HEK293 (cell line): ENCODE measurements around the gene FDXACB1.

Source experiments
- CTCF ChIA-PET: fragments of 350-600 bp; formaldehyde crosslinking; extraction: SDS; loops from one replicate; lab custom pipeline; 2021; ENCODE audit warnings: antibody characterized with exemption; lab: Yijun Ruan, JAX
- POLR2A ChIA-PET: fragments of 300-600 bp; formaldehyde crosslinking; extraction: SDS; loops from one replicate; lab custom pipeline; 2020; ENCODE audit warnings: antibody characterized with exemption, inconsistent platforms; lab: Yijun Ruan, JAX
- H3K27ac ChIP-seq: fragments of 200-500 bp; sonication (Bioruptor generic); 2 replicates; pipeline ENCODE4 v1.5.1; 2014; ENCODE audit warnings: low read depth, low read length, control low read depth, inconsistent platforms; ENCODE audit errors: extremely low read depth
- H3K36me3 ChIP-seq, 2 experiments: fragments of 200-500 bp in 1 of 2; sonication (Bioruptor generic) in 1 of 2; 1 replicate in 1 of 2; 2 replicates in 1 of 2; pipeline ENCODE4 v1.5.1; 2014 to 2017; ENCODE audit warnings: inconsistent platforms in 2 of 2, low read length in 2 of 2; ENCODE audit not compliant: control insufficient read depth in 2 of 2, insufficient read depth in 1 of 2
- H3K4me1 ChIP-seq: fragments of 200-500 bp; sonication (Bioruptor generic); 2 replicates; pipeline ENCODE4 v1.5.1; 2014; ENCODE audit warnings: mild to moderate bottlenecking, low read length, inconsistent platforms; ENCODE audit not compliant: control insufficient read depth, insufficient read depth
- H3K4me3 ChIP-seq: 2 replicates; pipeline ENCODE4 v1.5.1; 2011; ENCODE audit warnings: low read depth, mild to moderate bottlenecking, control low read depth, low read length, moderate library complexity
- H3K9me3 ChIP-seq: fragments of 200-500 bp; sonication (Bioruptor generic); 2 replicates; pipeline ENCODE4 v1.5.1; 2014; ENCODE audit warnings: low read depth, low read length, inconsistent platforms; ENCODE audit not compliant: control insufficient read depth, insufficient read depth
- BCL11A ChIP-seq: fragments of 450-650 bp; formaldehyde crosslinking; IDR thresholded peaks from 2 replicates; pipeline ENCODE4 v1.5.1; 2016; ENCODE audit warnings: low read depth, missing biosample characterization, missing genetic modification characterization
- OSR2 ChIP-seq: fragments of 450-650 bp; formaldehyde crosslinking; IDR thresholded peaks from 2 replicates; pipeline ENCODE4 v1.5.1; 2016; ENCODE audit warnings: missing biosample characterization, missing genetic modification characterization
- SALL2 ChIP-seq: fragments of 450-650 bp; formaldehyde crosslinking; IDR thresholded peaks from 2 replicates; pipeline ENCODE4 v1.5.0; 2017; ENCODE audit warnings: missing biosample characterization, mild to moderate bottlenecking, missing genetic modification characterization, borderline replicate concordance
- WT1 ChIP-seq: fragments of 450-650 bp; formaldehyde crosslinking; IDR thresholded peaks from 2 replicates; pipeline ENCODE4 v1.5.1; 2016; ENCODE audit warnings: missing biosample characterization, missing genetic modification characterization
- ZFHX2 ChIP-seq: fragments of 450-650 bp; formaldehyde crosslinking; conservative IDR thresholded peaks from 2 replicates; pipeline ENCODE4 v1.5.1; 2016; ENCODE audit warnings: missing biosample characterization, missing genetic modification characterization
- ZNF10 ChIP-seq: fragments of 450-650 bp; formaldehyde crosslinking; IDR thresholded peaks from 2 replicates; pipeline ENCODE4 v1.5.1; 2017; ENCODE audit warnings: missing biosample characterization, missing genetic modification characterization
- ZNF112 ChIP-seq: fragments of 450-650 bp; formaldehyde crosslinking; IDR thresholded peaks from 2 replicates; pipeline ENCODE4 v1.5.0; 2017; ENCODE audit warnings: missing biosample characterization, missing genetic modification characterization
- ZNF211 ChIP-seq: fragments of 450-650 bp; formaldehyde crosslinking; IDR thresholded peaks from 2 replicates; pipeline ENCODE4 v1.5.1; 2016; ENCODE audit warnings: low read depth, missing biosample characterization, missing genetic modification characterization
- ZNF221 ChIP-seq: fragments of 450-650 bp; formaldehyde crosslinking; IDR thresholded peaks from 2 replicates; pipeline ENCODE4 v1.5.1; 2017; ENCODE audit warnings: missing biosample characterization, missing genetic modification characterization, borderline replicate concordance
- ZNF266 ChIP-seq: fragments of 450-650 bp; formaldehyde crosslinking; IDR thresholded peaks from 2 replicates; pipeline ENCODE4 v1.5.1; 2016; ENCODE audit warnings: missing biosample characterization, missing genetic modification characterization, low read depth
- ZNF394 ChIP-seq: fragments of 450-650 bp; formaldehyde crosslinking; IDR thresholded peaks from 2 replicates; pipeline ENCODE4 v1.5.1; 2016; ENCODE audit warnings: missing biosample characterization, missing genetic modification characterization, mild to moderate bottlenecking, moderate library complexity, borderline replicate concordance
- ZNF416 ChIP-seq: fragments of 450-650 bp; formaldehyde crosslinking; IDR thresholded peaks from 2 replicates; pipeline ENCODE4 v1.5.1; 2016; ENCODE audit warnings: missing biosample characterization, missing genetic modification characterization
- ZNF555 ChIP-seq: fragments of 450-650 bp; formaldehyde crosslinking; conservative IDR thresholded peaks from 2 replicates; pipeline ENCODE4 v1.5.1; 2017; ENCODE audit warnings: missing biosample characterization, mild to moderate bottlenecking, missing genetic modification characterization, inconsistent platforms
- ZNF658 ChIP-seq: fragments of 450-650 bp; formaldehyde crosslinking; IDR thresholded peaks from 2 replicates; pipeline ENCODE4; 2016; ENCODE audit warnings: missing biosample characterization, missing genetic modification characterization
- ZNF785 ChIP-seq: fragments of 450-650 bp; formaldehyde crosslinking; IDR thresholded peaks from 2 replicates; pipeline ENCODE4 v1.5.1; 2016; ENCODE audit warnings: missing biosample characterization, missing genetic modification characterization
- ZNF830 ChIP-seq: fragments of 450-650 bp; IDR thresholded peaks from 2 replicates; pipeline ENCODE4 v1.5.0; 2018; ENCODE audit warnings: missing biosample characterization, missing genetic modification characterization, low read depth, mild to moderate bottlenecking, moderate library complexity
- TF ChIP-seq, protein P1 (sequence below): fragments of 450-650 bp; IDR thresholded peaks from 2 replicates; pipeline ENCODE4 v1.5.1; 2018; ENCODE audit warnings: missing biosample characterization, missing genetic modification characterization
- TF ChIP-seq, protein P2 (sequence below): fragments of 450-650 bp; formaldehyde crosslinking; conservative IDR thresholded peaks from 2 replicates; pipeline ENCODE4 v1.5.1; 2016; ENCODE audit warnings: low read depth, missing biosample characterization, missing genetic modification characterization
- TF ChIP-seq, protein P3 (sequence below): fragments of 450-650 bp; formaldehyde crosslinking; IDR thresholded peaks from 2 replicates; pipeline ENCODE4 v1.5.1; 2016; ENCODE audit warnings: missing biosample characterization, missing genetic modification characterization
- TF ChIP-seq, protein P4 (sequence below): fragments of 450-650 bp; formaldehyde crosslinking; IDR thresholded peaks from 2 replicates; pipeline ENCODE4; 2016; ENCODE audit warnings: missing biosample characterization, missing genetic modification characterization
- TF ChIP-seq, protein P5 (sequence below): fragments of 450-650 bp; formaldehyde crosslinking; IDR thresholded peaks from 2 replicates; pipeline ENCODE4 v1.5.1; 2016; ENCODE audit warnings: missing biosample characterization, missing genetic modification characterization, low read depth

FDXACB1 gene

DNA sequence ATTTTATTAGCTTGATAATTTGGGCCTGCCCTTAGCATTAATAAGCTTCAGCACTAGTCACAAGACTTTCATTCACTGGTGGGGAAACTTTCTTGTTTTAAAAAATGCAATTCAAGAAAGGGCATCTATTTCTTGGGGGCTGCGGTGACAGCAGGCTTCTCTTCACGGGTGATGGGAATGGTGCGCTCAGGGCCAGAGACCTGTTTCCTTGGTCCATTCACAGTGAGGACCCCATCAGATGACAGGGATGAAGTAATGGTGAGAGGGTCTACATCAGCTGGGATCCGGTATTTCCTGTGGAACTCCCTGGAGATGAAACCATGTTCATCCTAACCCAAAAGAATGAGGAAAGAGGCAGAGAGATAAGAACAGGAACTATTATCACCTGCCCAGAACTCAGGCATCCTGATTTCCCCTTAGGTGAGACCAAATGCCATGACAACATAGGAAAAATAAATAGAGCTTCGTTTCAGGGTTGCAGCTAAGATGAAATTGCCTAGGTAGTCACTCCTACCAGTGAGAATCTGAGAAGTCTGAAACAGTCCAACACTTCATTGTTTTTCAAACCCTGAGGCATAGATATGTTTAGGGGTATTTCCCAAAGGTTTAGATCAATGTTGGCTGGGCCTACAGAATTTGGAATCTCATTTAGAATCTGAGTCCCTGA, 29.8 kb upstream of the FDXACB1 start (continued):
- TF ChIP-seq ZNF266 (tag by site-specific recombination) = no peak
- TF ChIP-seq OSR2 (tag by site-specific recombination) = no peak
- TF ChIP-seq ZNF785 (tag by site-specific recombination) = no peak
- TF ChIP-seq, protein P1, sequence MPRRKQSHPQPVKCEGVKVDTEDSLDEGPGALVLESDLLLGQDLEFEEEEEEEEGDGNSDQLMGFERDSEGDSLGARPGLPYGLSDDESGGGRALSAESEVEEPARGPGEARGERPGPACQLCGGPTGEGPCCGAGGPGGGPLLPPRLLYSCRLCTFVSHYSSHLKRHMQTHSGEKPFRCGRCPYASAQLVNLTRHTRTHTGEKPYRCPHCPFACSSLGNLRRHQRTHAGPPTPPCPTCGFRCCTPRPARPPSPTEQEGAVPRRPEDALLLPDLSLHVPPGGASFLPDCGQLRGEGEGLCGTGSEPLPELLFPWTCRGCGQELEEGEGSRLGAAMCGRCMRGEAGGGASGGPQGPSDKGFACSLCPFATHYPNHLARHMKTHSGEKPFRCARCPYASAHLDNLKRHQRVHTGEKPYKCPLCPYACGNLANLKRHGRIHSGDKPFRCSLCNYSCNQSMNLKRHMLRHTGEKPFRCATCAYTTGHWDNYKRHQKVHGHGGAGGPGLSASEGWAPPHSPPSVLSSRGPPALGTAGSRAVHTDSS (tag by site-specific recombination) = no peak
- TF ChIP-seq ZNF830 = no peak
- TF ChIP-seq BCL11A (tag by site-specific recombination) = no peak
- no peak for TF ChIP-seq ZNF416 (tag by site-specific recombination)
- TF ChIP-seq, protein P2, sequence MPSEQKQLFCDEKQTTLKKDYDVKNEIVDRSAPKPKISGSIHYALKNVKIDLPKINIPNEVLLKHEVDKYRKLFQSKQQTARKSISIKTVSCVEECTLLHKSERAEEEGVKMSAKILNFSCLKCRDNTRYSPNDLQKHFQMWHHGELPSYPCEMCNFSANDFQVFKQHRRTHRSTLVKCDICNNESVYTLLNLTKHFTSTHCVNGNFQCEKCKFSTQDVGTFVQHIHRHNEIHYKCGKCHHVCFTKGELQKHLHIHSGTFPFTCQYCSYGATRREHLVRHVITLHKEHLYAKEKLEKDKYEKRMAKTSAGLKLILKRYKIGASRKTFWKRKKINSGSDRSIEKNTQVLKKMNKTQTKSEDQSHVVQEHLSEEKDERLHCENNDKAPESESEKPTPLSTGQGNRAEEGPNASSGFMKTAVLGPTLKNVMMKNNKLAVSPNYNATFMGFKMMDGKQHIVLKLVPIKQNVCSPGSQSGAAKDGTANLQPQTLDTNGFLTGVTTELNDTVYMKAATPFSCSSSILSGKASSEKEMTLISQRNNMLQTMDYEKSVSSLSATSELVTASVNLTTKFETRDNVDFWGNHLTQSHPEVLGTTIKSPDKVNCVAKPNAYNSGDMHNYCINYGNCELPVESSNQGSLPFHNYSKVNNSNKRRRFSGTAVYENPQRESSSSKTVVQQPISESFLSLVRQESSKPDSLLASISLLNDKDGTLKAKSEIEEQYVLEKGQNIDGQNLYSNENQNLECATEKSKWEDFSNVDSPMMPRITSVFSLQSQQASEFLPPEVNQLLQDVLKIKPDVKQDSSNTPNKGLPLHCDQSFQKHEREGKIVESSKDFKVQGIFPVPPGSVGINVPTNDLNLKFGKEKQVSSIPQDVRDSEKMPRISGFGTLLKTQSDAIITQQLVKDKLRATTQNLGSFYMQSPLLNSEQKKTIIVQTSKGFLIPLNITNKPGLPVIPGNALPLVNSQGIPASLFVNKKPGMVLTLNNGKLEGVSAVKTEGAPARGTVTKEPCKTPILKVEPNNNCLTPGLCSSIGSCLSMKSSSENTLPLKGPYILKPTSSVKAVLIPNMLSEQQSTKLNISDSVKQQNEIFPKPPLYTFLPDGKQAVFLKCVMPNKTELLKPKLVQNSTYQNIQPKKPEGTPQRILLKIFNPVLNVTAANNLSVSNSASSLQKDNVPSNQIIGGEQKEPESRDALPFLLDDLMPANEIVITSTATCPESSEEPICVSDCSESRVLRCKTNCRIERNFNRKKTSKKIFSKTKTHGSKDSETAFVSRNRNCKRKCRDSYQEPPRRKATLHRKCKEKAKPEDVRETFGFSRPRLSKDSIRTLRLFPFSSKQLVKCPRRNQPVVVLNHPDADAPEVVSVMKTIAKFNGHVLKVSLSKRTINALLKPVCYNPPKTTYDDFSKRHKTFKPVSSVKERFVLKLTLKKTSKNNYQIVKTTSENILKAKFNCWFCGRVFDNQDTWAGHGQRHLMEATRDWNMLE (tag by site-specific recombination) = no peak

DNA sequence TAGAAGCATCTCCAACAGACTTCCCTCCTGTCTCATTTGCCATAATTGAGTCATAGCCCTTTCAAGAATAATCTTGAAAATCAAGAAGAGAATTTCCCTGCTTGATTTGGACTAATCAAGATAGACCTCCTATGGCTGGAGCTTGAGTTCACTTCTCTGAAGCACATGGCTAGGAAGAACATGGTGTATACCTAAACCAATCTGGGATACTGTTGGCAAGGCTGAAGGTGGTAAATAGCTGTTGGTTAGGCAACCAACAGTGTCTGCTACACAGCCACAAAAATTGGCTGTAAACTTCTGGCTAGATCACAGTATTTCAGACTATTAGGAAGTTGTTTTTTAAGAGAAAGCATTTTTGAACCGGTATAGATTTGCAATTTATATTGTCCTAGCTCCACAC, 27.7 kb upstream of the FDXACB1 start:
- CTCF ChIA-PET = no interaction called here
- H3K36me3 ChIP-seq = no peaks in the 10 kb centered on the region
- H3K9me3 ChIP-seq = no peaks in the 10 kb centered on the region
- no peak overlapping the region for H3K27ac ChIP-seq
- H3K4me1 ChIP-seq = no peaks in the 10 kb centered on the region
- TF ChIP-seq, protein P3, sequence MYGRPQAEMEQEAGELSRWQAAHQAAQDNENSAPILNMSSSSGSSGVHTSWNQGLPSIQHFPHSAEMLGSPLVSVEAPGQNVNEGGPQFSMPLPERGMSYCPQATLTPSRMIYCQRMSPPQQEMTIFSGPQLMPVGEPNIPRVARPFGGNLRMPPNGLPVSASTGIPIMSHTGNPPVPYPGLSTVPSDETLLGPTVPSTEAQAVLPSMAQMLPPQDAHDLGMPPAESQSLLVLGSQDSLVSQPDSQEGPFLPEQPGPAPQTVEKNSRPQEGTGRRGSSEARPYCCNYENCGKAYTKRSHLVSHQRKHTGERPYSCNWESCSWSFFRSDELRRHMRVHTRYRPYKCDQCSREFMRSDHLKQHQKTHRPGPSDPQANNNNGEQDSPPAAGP (tag by site-specific recombination) = no peak
- TF ChIP-seq WT1 (tag by site-specific recombination) (no peak), SALL2 (tag by site-specific recombination) (no peak), ZNF221 (tag by site-specific recombination) (no peak), ZNF658 (tag by site-specific recombination) (no peak), ZFHX2 (tag by site-specific recombination) (no peak), ZNF10 (no peak), ZNF211 (tag by site-specific recombination) (no peak), ZNF555 (no peak), ZNF112 (no peak), ZNF394 (tag by site-specific recombination) (no peak)
- TF ChIP-seq, protein P4, sequence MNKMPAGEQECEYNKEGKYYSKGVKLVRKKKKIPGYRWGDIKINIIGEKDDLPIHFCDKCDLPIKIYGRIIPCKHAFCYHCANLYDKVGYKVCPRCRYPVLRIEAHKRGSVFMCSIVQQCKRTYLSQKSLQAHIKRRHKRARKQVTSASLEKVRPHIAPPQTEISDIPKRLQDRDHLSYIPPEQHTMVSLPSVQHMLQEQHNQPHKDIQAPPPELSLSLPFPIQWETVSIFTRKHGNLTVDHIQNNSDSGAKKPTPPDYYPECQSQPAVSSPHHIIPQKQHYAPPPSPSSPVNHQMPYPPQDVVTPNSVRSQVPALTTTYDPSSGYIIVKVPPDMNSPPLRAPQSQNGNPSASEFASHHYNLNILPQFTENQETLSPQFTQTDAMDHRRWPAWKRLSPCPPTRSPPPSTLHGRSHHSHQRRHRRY (tag by site-specific recombination) = no peak
- TF ChIP-seq, protein P5, sequence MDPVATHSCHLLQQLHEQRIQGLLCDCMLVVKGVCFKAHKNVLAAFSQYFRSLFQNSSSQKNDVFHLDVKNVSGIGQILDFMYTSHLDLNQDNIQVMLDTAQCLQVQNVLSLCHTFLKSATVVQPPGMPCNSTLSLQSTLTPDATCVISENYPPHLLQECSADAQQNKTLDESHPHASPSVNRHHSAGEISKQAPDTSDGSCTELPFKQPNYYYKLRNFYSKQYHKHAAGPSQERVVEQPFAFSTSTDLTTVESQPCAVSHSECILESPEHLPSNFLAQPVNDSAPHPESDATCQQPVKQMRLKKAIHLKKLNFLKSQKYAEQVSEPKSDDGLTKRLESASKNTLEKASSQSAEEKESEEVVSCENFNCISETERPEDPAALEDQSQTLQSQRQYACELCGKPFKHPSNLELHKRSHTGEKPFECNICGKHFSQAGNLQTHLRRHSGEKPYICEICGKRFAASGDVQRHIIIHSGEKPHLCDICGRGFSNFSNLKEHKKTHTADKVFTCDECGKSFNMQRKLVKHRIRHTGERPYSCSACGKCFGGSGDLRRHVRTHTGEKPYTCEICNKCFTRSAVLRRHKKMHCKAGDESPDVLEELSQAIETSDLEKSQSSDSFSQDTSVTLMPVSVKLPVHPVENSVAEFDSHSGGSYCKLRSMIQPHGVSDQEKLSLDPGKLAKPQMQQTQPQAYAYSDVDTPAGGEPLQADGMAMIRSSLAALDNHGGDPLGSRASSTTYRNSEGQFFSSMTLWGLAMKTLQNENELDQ (tag by site-specific recombination) = no peak
- POLR2A ChIA-PET = no interaction called here
- no peak overlapping the region for H3K4me3 ChIP-seq
